Fibroblast of skin of left quadriceps (primary cell): ENCODE results near the gene POP5.
"Not testable (repeated sequence)": the region's sequence is repeated elsewhere in the genome, so short reads cannot be mapped to it uniquely, and the experiment has no call there.

Source experiments
- DNase-seq, 2 experiments: peaks; one replicate each; pipeline ENCODE4 v3.0.0-alpha.2; 2013; ENCODE audit warnings: low read depth in 2 of 2

The POP5 gene

DNA sequence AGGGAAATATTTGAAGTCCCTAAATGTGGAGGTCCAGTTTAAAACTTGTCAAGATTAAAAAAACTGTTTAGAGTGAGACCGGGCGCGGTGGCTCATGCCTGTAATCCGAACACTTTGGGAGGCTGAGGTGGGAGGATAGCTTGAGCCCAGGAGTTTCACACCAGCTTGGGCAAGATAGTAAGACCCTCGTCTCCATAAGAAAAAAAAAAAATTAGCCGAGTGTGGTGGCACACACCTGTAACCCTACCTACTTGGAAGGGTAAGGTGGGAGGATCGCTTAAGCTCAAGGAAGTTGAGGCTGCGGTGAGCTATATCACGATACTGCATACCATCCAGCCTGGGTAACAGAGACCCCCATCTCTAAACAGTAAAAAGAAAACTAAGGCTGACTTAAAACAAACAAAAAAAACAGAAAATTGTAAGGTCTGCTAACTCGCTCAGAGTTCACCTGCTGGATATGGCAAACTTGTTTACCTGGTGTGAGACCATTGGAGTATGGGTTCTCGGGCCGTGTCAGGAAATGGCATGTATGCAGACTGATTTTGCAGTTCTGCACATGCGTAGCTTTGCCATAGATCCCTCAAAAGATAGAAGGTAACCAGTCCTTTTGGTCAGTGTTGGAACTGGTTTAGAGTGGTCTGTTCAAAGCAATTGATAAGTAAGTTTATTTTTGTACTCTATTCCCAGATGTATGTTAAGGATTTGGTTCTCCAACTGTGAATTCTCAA, 45.0 kb downstream of the POP5 start:
- DNase-seq = no peak

DNA sequence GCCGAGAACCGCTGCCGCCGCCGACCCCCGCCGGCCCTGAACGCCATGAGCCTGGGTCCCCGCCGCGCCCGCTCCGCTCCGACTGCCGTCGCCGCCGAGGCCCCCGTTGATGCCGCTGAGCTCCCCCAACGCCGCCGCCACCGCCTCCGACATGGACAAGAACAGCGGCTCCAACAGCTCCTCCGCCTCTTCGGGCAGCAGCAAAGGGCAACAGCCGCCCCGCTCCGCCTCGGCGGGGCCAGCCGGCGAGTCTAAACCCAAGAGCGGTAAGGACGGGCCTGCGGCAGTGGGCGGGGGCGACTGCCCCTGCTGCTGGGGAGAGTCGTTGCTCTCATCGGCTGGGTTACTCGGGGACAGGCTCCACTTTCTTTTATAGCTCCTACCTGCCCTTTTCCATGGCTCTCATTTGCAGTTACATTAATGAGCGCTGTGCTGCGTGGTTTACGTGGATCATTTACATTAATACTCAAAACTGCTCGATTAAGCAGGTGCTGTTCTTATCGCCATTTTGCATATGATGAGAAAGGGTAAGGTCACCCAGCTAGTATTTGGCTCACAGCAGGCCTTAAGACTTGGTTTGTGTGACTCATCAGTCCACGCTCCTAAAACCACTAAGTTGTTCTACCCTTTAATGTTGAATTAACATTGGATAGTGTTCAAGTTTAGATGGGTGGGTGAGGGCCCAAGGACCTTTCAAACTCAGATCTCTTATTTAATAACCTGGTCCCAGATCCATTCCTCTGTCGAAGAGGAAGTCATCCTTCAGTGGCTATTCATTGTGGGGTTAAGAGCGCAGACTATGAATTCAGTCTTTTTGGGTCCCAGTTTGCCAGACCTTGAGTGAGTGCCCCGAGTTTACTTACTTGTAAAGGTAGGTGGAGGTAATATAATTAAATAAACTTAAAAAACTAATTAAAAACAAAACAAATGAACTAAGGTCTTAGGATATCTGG, 46.2 kb downstream of the POP5 start:
- DNase-seq = no peak

DNA sequence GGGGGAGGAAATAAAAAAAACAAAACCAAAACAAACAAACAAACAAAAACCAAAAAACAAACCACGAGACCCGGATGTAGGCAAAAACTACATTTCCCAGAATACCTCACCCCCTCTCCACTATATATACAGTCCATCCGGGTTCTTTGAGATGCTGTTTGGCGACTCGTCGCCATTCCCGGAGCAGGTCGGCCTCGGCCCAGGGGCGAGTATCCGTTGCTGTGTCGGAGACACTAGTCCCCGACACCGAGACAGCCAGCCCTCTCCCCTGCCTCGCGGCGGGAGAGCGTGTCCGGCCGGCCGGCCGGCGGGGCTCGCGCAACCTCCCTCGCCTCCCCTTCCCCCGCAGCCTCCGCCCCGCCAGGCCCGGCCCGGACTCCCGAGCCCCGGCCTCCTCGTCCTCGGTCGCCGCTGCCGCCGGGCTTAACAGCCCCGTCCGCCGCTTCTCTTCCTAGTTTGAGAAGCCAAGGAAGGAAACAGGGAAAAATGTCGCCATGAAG, 46.9 kb downstream of the POP5 start, which contains the start of gene RNF10:
TSS of gene RNF10 (plus strand) at position 154 of the 500 bp plus-strand sequence. CDS start 456 bp downstream, outside the sequence.
- DNase-seq = peak; percentile 82 to 85

DNA sequence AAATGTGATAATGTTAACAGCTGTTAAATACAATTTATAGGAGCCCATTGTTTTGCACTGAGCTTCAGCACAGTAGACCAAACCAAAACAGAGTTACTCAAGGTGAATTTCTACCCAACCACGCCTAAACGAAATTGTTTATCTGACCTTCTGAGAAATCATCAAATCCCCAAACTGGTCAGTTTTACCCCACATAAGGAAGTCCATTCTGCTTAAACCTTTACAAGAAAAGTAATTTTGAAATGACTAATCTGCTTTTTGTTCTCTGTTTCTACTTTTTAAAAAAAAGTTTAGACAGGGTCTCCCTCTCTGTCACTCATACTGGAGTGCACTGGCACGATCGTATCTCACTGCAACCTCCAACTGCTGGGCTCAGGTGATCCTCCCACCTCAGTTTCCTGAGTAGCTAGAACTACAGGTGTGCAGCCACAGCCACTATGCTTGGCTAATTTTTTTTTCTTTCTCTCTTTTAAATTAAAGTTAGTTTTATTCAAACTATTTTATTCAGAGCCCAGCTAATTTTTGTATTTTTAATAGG, 48.4 kb downstream of the POP5 start:
- DNase-seq = no peak

DNA sequence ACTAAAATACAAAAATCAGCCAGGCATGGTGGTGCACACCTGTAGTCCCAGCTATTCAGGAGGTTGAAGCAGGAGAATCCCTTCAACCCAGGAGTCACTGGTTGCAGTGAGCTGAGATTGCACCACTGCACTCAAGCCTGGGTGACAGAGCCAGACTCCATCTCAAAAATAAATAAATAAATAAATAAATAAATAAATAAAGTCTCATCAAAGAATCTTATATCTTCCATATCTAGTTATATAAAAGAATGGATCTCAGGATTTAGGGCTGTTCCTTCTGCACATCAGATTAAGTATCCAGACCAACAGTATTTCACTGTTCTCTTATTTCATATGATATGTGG, 50.8 kb downstream of the POP5 start:
- not testable (repeated sequence) for DNase-seq

DNA sequence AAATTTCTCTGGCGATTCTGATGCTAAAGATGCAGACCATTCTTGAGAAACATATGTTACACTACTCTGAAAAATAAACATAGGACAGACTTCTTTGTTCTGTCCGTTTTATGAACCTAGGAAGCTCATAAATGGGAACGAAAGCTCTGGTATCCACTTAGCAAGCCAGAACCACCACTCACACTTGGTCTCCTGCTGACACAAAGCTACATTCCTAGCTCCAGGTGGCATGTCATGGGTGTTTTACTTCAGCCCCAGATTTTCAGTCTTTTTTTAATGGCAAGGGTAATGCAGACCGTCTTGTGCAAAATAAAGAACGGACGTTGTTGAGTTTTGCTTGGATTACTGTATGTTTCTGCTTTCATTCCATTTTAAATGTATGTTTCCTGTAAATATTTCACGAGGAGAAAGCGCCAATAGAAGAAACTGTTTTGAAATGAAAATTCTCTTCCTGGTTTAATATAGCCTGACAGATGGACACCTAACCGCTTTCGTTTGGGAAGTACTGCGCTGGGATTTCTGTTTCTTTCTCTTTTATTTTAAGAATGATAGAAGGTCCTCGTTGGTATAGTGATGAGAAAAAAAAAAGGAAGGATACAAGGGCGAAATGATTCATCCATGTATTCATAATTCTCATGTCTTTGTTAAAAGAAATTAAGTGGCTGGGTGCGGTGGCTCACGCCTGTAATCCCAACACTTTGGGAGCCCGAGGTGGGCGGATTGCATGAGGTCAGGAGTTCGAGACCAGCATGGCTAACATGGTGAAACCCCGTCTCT, 51.4 kb downstream of the POP5 start:
- no peak for DNase-seq

DNA sequence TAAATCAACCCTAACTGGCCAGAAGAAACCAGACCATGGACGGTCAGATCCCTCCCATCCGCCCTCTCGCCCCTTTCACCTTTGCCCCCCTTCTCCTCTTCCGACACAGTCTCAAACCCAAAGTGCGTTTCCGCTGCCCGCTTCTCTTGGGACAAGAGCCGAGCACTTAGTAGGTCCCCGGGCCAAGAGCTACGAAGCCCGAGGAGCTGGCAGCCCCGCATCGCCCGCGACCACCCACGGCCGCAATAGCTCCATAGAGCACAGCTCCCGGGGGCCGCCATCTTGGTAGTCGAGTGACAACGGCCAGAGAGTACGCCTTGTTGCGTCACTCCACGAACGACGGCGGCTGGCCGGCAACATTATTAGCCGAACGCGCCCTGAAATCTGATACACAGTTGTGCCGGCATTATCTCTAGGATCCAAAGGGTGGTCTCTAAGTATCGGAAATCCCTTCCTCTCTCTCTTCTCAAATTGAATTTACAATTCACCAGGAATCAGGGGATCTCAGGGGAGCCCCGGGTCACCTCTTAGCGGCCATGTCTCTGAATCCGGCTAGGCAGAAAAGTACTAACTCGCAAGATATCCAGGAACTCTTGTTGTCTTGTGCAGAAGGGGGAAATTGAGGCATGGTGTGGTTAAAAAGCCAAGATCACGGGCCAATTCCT, 52.2 kb downstream of the POP5 start, which contains the start of gene COQ5:
TSS of gene COQ5 (minus strand) at position 298 of the 665 bp plus-strand sequence. CDS start at position 281, 17 bp downstream.
- peak; percentile 67 to 75 for DNase-seq
